GM21723 (cell line): ENCODE measurements around the gene KCTD1.

Experiments
- ATAC-seq: cut with Tn5 transposase; IDR thresholded peaks from one replicate; pipeline ENCODE4 v1.9.1; 2021; ENCODE audit warnings: mild to moderate bottlenecking, moderate library complexity; ENCODE audit not compliant: unreplicated experiment

The KCTD1 gene

DNA sequence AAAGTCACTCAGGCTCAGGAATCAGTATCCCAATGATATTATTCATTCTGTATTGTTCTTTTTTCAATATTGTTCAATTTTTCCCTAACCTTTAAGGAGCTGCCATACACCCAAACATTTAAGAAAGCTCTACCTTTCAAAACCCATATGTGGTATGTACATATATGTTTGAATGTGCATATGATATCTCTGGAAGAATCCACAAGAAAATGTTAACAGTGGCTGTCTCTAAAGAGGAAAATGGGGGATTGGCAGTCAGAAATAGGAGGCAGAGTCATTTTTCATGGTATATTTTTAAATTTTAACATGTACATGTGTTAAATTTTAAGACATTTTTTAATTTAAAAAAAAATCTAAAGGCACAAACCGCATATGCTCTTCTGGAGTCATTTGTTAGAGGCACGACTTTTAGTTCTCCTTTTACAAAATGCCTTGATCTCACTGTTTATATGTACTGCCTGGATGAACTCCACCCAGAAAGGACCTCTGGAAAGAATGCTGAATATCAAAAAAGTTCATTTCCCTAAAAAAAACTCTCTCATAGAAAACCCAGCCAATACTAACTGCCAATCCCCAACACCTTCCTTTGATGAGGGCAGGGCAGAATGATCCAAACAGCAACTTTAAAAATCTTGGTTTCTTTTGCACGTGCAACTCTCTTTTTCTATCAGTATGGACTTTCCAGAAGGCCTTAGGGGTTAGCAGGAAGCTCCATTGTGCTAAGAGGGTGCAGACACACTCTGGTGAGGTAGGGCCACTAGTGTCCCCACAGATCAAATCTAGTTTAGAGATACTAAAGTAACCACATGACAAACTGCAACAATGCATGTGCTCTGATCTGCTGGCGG lies 23.6 kb downstream of the KCTD1 start:
- no peak for ATAC-seq

DNA sequence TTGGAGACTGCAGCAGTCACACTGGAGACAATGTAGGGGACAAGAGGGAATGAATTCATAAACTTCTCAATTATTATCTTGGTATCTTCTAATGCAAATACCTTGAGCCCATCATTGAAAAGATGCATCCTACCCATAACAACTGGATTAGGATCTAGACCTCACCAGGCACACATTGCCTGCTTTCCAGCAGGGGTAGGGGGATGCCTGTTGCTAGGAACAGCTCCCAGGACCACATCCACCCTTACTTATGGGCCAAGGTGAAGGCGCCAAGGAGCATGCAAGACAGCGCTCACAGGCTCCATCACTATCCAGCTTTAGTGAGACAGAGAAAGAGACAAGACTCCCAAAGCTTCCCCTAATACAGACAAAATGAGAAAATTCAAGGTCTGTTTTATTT lies 24.4 kb downstream of the KCTD1 start:
- no peak for ATAC-seq

DNA sequence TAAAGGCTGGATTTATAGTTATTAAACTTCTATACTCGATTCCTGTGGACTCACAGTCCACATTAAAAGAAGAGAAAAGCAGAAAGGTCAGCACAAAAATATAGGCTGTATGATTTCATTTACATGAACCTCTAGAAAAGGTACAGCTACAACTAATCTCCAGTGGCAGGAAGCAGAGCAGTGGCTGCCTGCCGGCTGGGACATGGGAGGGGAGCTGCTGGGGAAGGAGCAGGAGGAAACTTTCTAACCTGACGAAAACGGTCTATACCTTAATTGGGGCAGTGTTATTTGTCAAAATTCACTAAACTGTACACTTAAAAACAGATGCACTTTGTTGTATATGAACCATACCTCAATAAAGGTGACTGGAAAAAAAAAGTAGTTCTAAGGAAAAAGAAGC lies 26.7 kb downstream of the KCTD1 start:
- ATAC-seq, result no peak

DNA sequence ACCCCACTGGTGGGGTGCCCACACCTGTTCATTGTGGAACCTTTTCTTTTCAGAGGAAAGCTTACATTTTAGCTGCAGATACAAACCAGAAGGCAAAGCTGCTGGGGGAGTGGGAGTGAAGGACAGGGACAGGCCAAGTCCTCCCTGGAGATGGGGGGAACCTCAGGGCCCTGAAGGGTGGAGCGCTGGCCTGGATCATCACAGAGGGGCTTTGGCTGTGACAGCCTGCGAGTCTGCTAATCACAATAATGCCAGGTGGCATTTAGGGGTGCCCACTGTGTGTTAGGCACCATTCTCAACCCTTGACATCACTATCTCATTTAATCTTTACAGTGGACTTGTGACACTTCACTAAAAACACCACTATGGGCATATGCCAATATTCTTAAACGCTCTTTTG lies 27.4 kb downstream of the KCTD1 start:
- ATAC-seq, result no peak

DNA sequence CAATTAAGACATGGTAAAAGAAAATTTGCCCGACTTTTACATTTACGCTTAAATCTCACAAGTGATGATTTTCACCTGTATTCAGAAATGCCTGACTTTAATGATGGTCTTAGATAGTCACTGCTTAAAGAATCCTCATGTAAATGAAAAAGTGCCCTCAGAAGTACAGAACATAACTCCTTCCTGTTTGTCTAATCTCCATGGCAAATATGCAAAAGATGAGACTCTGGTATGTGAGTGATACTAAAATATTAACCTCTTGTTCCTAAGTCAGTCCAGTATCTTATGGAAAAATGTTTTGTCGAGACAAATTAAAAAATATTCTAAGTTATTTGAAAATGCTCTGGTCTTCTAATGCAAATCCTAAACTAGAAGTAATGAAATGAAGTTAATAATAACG lies 29.2 kb downstream of the KCTD1 start:
- ATAC-seq, result no peak

DNA sequence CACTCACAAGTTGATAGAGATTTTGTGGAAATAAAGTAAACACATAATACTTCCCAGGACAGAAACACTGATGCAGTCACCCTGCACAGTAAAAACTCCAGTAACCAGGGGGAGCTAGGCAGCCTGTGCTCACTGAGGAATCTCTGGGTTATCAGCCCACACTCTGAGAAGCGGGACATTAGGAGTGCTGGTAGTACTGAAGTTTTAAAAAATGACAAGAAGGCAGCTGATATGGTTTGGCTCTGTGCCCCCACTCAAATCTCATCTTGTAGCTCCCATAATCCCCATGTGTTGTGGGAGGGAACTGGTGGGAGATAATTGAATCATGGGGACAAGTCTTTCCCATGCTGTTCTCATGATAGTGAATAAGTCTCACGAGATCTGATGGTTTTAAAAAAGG lies 31.4 kb downstream of the KCTD1 start:
- no peak for ATAC-seq

DNA sequence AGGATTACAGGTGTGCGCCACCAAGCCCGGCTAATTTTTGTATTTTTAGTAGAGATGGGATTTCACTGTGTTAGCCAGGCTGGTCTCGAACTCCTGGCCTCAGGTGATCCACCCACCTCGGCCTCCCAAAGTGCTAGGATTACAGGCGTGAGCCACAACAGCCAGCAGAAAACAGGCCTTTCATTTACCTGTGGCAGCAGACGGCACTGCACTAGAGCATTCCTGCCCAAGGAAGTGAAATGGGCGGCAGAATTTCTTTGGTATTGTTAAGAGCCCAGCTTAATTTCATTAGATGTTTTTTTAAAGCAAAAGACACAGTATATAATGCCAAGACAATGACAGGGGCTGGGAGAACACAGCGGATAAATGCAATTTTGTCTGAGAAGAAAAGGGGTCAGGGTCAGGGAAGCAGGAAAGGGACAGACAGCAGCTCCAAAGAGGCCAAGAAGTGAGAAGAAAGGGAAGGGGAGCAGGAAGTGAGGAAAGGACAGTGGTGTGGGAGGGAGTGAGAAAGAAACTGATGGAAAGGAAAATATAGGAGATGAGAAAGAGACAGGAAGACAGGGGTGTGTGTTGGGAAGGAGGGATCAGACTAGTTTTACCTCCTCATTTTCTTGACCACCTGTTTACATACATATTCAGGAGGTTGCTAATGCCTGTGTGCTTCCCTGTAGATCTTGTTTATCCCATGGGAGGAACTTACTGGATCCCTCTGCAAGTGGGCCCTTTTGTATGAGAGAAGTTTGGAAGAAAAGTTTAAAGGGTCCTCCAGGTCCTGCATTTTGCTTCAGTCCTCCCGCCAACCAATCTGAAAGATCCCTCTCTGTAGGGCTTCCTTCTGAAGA lies 32.5 kb downstream of the KCTD1 start:
- ATAC-seq, result no peak

DNA sequence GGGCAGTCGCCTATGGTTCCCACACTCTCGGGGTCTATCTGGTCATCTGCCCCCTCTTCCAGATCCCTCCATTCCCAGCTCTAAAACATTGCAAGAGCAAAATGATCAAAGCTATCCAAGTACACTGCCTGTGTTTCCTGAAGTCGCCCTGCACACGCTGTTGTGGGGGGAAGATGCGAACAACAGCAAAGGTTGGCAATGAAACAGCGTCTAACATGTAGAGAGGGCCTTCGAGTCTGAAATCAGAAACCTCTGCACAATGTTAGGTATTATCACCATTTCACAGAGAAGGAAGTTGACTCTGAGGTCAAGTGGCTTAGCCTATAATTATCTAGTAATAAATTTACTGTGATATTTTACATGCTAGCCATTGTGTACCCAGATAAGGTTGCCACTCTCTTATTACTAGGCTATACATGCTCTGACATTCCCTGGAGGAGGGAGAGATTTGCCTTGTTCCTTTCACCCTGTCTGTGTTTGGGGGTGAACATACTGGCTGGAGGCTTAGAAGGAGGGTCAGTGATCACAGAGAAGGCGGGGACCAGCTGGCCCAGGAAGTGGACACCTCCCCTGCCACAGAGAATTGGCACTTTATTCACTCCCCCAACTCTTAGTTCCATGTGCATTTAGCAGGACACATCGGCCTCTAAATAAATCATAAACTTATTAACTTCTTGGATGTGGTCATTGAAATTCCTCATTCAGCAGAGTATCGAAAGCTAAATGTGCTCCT lies 36.8 kb downstream of the KCTD1 start:
- no peak for ATAC-seq

DNA sequence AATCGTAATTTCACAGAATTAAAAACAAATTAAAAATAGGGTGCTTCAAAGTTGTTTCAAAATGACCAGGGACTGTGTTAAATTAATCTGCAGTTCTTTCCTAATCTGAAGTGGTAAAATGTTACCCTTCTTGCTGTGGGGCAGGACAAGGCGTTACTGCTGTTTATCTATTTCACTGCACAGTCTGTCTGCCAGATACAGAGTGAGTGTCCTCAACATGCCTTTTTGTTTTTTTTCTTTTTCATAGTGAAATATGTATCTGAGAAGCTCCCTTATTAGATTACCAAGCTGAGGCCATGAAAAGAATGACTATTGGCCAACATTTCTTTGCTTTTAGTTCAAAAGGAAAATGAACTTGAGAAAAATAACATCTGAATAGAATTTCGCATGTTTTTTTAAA lies 38.0 kb downstream of the KCTD1 start:
- no peak for ATAC-seq

DNA sequence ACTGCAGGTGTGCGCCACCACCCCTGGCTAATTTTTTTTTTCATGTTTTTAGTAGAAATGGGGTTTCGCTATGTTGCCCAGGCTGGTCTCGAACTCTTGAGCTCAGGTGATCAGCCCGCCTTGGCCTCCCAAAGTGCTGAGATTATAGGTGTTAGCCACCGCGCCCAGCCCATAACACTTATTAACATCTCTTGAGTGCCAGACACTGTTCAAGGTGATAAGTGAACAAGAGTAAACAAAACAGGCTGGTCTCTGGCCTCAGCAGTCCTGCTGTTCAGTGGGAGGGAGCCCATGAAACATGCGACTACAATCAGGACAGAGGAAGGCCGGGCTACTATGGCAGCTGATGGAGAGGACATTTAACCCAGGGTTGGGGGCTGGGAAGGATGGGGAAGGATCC lies 42.3 kb downstream of the KCTD1 start:
- no peak for ATAC-seq

DNA sequence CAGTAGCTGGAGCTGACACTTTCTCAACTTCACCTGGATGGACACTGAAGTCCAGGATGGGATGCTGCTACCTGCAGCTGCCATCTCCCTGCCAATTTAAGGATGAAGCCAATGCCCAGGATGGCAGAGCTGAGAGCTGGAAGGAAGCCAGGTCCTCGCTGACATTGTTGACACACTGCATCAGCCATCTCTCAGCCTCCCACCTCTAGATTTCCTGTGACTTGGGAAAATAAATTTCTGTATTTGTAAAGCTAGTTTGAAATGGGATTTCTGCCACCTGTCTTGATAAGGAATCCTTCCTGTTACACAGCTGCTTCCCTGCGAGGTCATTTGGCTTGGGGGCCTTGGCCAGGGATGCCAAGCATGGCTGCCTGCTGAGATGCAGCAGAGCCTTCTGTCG lies 43.5 kb downstream of the KCTD1 start:
- ATAC-seq, result no peak

DNA sequence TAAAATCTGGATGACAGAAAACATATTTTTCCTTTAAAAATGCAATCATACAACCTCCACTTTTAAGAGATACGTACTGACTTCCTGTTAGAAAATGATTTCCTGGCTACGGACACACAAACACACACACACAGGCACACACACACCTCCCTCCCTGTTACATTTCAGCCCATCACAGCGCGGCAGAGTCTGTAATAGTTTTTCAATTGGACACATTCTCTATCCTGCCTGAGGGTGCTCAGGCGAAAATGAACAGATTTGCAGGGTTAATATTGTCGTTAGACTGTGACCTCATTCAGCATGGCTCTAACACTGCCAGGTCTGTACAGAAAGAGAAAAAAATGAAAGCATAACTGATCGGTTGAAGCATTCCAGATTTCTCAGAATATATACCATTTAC lies 45.0 kb downstream of the KCTD1 start:
- no peak for ATAC-seq

DNA sequence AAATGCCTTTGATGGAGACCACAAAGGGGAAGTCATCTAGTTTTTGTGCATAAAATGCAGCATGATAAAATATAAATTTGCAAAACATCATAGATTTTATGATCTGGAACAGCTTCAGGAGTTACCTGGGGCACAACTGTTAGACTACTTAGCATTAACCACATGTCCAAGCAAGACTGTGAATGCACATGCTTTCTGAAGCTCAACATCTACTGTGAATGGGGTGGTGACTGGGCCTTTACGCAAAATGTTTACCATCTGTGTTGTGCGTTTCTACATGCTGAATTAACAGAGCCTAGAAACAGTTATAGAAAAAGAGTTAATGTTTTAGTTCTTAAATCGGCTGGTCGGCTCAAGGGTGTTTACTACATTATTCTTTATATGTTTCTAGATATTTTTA lies 45.5 kb downstream of the KCTD1 start:
- no peak for ATAC-seq

DNA sequence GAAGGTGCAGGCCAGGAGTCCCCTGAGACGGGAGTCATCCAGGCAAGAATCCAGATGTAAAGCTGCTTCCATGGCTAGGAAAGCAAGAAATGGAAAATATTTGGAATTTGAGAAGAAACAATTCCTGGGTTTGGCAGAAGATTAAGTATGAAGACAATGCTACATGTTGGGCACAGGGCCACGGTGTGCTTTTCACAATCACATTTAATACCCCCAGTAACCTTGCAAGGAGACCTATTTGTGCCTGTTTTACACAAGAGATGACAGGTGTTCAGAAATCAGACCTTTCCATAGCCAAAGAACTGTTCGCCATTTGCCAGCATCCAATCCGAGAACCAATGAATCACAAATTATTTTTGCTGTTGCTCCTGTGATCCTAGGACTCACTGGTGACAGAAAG lies 50.5 kb downstream of the KCTD1 start:
- no peak for ATAC-seq

DNA sequence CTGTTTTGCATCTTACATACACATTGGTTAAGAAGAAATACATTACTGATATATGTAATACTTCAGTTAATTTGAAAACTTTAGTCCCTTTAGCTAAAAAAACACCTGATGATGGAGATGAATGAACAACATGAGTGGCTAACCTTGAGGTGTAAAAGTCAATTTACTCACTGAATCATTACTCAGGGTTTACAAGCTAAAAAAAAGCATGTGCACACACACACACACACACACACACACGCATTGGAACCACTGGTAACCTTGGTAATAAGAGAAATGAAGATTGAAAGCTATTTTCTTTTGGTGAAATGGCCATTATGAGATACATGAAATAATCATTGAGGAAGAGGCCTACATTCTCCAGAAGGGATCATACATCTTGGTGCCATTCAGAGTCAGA lies 51.8 kb downstream of the KCTD1 start:
- no peak for ATAC-seq

DNA sequence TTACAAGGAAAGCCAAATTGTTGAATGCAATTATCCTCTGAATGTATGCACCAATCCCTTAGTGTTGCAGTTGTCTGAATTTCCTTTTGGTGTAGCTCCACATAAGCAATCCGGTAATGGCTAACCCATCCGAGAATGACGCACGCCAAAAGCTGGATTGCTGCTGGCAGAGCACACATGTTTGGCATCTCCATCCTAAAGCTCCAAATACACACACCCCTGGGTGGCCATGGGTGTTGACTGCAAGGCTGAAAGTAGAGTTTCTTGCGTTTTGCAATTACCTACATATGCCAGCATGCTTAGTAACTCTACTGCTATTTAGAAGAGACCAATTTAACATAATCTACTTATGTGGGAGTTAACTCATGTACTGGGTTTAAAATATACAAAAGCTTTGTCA lies 53.1 kb downstream of the KCTD1 start:
- ATAC-seq, result no peak

DNA sequence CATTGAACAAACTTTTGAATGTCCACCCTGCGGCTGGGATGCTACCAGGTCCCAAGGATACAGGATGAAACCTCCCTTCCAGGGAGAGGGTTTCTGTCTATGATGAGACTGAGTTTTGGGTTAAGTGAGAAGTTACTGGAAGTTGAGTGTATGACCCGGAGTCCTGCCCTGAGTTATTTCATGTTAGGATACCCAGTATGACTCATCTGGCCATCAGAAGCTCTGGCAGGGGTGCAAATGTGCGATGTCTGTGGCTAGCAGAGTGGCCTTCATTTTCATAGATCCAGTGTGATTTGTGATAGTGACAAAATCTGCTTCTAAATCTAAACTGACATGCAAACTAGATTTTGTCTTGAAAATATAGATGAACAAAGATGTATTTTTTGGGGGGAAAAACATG lies 55.3 kb downstream of the KCTD1 start:
- ATAC-seq, result no peak

DNA sequence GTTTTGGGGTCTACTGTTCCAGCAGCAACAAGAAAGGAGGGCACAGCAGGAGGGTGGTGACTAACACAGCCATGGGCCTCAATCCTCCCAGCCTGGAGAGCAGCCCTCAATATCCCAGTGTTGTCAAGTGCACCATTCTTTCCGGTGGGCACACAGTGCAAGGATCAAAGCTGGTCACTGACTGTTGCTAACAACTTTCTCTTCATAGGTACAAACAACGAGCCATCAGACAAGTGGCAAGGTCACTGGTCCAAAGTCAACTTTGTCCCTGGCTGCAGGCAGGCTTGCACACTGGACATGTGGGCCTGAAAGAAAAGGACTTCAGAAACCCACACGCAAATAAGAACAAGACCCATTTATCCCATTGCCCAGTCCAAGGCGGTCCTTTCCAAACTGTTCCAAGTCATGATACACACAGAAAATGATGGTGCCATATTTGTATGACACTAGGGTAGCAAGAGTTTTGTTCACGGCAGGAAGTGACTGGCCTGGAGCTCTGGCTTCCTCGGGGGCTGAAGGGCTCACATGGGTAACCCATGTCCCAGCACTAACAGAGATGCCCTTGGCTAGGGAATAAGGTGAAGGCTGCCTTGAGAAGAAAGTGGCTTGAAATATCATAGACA lies 57.0 kb downstream of the KCTD1 start:
- ATAC-seq, result no peak

DNA sequence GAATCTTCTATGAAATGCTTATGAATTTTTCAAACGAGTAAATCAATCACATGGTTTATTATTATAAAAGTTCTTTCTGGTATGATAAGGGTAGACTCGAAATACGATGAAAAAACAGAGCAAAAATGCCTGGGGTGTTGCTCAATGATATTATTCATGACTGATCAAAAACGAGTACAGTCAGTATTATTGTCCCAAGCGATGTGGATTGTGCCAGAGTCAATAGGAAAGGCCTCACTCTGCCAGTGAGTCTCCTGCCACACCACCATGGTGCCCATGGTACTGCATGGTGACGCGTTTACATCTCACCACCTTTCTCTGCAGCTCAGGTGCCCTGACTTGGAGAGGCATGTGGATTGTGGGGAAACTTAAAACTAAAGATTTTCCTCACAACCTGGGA lies 58.5 kb downstream of the KCTD1 start:
- ATAC-seq, result no peak

DNA sequence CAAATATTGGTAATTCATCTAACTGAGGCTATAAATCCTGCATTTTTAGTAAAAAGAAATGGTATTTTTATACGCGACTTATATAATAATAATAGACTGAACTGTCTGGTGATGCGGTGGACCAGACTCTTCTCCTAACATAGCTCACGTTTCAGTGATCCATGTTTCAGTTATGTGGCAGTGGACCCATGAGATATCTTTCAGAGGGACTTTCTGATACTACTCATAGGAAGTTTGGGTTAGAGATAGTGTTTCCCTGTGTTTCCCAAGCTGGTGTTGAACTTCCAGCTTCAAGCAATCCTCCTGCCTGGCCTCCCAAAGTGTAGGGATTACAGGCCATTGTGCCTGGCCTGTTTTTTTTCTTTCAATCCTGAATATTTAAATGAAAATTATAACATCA lies 59.2 kb downstream of the KCTD1 start:
- no peak for ATAC-seq

DNA sequence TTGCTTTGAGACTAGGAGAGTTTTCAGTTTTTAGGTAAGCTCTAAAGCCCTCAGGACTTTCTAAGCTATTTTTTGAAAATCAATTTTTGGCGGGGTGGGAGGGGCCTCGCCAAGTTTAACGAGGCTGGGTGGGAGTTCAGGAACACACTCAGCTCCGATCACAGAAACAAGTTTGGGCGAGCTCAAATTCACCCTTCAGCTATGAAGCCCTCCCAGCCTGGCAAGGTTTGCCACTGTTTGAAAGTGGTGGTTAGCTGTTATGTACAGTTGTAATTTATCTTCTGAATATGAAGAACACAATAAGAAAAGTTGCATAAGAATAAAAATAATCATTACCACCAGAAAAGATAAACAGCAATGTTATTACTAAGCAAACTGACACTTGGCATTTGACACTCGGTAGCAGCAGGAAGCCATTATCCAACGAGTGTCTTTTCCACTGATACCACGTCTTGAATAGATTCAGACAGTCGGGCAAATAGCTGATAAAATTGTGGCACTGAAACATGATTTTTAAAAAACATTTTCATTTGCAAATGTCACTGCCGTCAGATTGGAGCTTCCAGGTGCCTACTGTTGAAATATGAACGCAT lies 59.8 kb downstream of the KCTD1 start:
- ATAC-seq, result no peak
